ENCODE results near the gene KAT6B.
A peak's percentile ranks its signal among the peaks of the same experiment; 100 is the strongest.

KAT6B gene

GRCh38 chr10:74827045-74827441 is 643 bp downstream of the KAT6B start (continued):
- TF ChIP-seq KLF7 (tag by site-specific recombination; IDR thresholded peaks at IDR 0.05; ENCODE audit: borderline replicate concordance), result peak; percentile 81; the same call in 1 of the 2 replicates
- no peak for TF ChIP-seq ZFP37 (tag by site-specific recombination; IDR thresholded peaks at IDR 0.05)
- TF ChIP-seq ZNF138 (tag by site-specific recombination; IDR thresholded peaks at IDR 0.05; ENCODE audit: borderline replicate concordance), result no peak
- TF ChIP-seq ZNF792 (tag by site-specific recombination; IDR thresholded peaks at IDR 0.05), result 0 out of 2 replicates have a peak, but pooled peaks have one; percentile 38
- TF ChIP-seq ZSCAN30 (tag by site-specific recombination; IDR thresholded peaks at IDR 0.05), result no peak
- no peak for TF ChIP-seq BCL11A (tag by site-specific recombination; IDR thresholded peaks at IDR 0.05; ENCODE audit: low read depth)
- peak; percentile 39 for TF ChIP-seq SP3 (tag by site-specific recombination; IDR thresholded peaks at IDR 0.05)
- no peak; the same call in 1 of the 2 replicates for TF ChIP-seq ZNF16 (tag by site-specific recombination; IDR thresholded peaks at IDR 0.05; ENCODE audit: low read depth)
- no peak; the same call in 1 of the 2 replicates for TF ChIP-seq SCRT1 (tag by site-specific recombination; IDR thresholded peaks at IDR 0.05; ENCODE audit: borderline replicate concordance)
- TF ChIP-seq ZNF600 (tag by site-specific recombination; IDR thresholded peaks at IDR 0.05), result peak; percentile 99
- TF ChIP-seq ZNF391 (tag by site-specific recombination; IDR thresholded peaks at IDR 0.05; ENCODE audit: borderline replicate concordance, low read depth), result 0 out of 2 replicates have a peak, but pooled peaks have one; percentile 65
- TF ChIP-seq KLF16 (tag by site-specific recombination; IDR thresholded peaks at IDR 0.05), result peak; percentile 46; the same call in 1 of the 2 replicates
- no peak for TF ChIP-seq ZNF580 (tag by site-specific recombination; IDR thresholded peaks at IDR 0.05)
- TF ChIP-seq TRIM28 (IDR thresholded peaks at IDR 0.05; ENCODE audit: borderline replicate concordance, low read length), result no peak
- peak; percentile 62; the same call in 1 of the 2 replicates for TF ChIP-seq ZNF366 (tag by site-specific recombination; conservative IDR thresholded peaks at IDR 0.05)
- no peak for TF ChIP-seq ZNF621 (tag by site-specific recombination; IDR thresholded peaks at IDR 0.05)
- TF ChIP-seq ATF2 (tag by site-specific recombination; IDR thresholded peaks at IDR 0.05; ENCODE audit: low read depth), result no peak
- peak; percentile 60 for TF ChIP-seq ZBTB48 (tag by site-specific recombination; IDR thresholded peaks at IDR 0.05)
- no peak for TF ChIP-seq YY1 (tag by site-specific recombination; IDR thresholded peaks at IDR 0.05)
- no peak for TF ChIP-seq ZNF148 (tag by site-specific recombination; IDR thresholded peaks at IDR 0.05; ENCODE audit: borderline replicate concordance)
- TF ChIP-seq ZNF785 (tag by site-specific recombination; IDR thresholded peaks at IDR 0.05), result no peak
- peak; percentile 99 for TF ChIP-seq EGR2 (tag by site-specific recombination; IDR thresholded peaks at IDR 0.05; ENCODE audit: low read depth)
- peak; percentile 76; the same call in 1 of the 2 replicates for TF ChIP-seq ZNF610 (tag by site-specific recombination; IDR thresholded peaks at IDR 0.05; ENCODE audit: borderline replicate concordance)
- no peak for TF ChIP-seq MEIS1 (CRISPR knock-in tag; IDR thresholded peaks at IDR 0.05; ENCODE audit: borderline replicate concordance)
- TF ChIP-seq ZNF292 (tag by site-specific recombination; IDR thresholded peaks at IDR 0.05; ENCODE audit: borderline replicate concordance, low read depth), result no peak
- no peak for TF ChIP-seq SCRT2 (tag by site-specific recombination; IDR thresholded peaks at IDR 0.05)
- TF ChIP-seq ZNF843 (tag by site-specific recombination; IDR thresholded peaks at IDR 0.05), result peak; percentile 38; the same call in 1 of the 2 replicates
- TF ChIP-seq ZNF768 (tag by site-specific recombination; IDR thresholded peaks at IDR 0.05), result no peak
- peak; percentile 89 for TF ChIP-seq KLF1 (tag by site-specific recombination; IDR thresholded peaks at IDR 0.05)
- no peak for TF ChIP-seq ZNF558 (tag by site-specific recombination; IDR thresholded peaks at IDR 0.05)
- TF ChIP-seq ZNF654 (tag by site-specific recombination; IDR thresholded peaks at IDR 0.05; ENCODE audit: low read depth), result no peak
- peak; percentile 91 for TF ChIP-seq ZNF398 (tag by site-specific recombination; IDR thresholded peaks at IDR 0.05)
- peak; percentile 83 for TF ChIP-seq KLF17 (tag by site-specific recombination; IDR thresholded peaks at IDR 0.05)

All from HEK293 (cell line).